HFF-Myc (cell line): ENCODE data around the gene OVOL3.

Source experiments
- DNase-seq: peaks from one replicate; pipeline ENCODE4 v3.0.0-alpha.2; 2011; ENCODE audit warnings: low read depth; ENCODE audit errors: extremely low read depth
- H3K4me3 ChIP-seq: replicated peaks from 2 replicates; pipeline ENCODE4 v1.5.1; 2011; ENCODE audit warnings: low read depth, mild to moderate bottlenecking, control low read depth, low read length
- TF ChIP-seq, protein P1 (sequence below): IDR thresholded peaks from 2 replicates; pipeline ENCODE4 v1.5.1; 2012; ENCODE audit warnings: mild to moderate bottlenecking, low read depth, low read length, control low read depth; ENCODE audit errors: missing control alignments

OVOL3 gene

GRCh38 chr19:36140304-36141038 lies 29.5 kb downstream of the OVOL3 start:
- no peak for DNase-seq
- TF ChIP-seq, protein P1, sequence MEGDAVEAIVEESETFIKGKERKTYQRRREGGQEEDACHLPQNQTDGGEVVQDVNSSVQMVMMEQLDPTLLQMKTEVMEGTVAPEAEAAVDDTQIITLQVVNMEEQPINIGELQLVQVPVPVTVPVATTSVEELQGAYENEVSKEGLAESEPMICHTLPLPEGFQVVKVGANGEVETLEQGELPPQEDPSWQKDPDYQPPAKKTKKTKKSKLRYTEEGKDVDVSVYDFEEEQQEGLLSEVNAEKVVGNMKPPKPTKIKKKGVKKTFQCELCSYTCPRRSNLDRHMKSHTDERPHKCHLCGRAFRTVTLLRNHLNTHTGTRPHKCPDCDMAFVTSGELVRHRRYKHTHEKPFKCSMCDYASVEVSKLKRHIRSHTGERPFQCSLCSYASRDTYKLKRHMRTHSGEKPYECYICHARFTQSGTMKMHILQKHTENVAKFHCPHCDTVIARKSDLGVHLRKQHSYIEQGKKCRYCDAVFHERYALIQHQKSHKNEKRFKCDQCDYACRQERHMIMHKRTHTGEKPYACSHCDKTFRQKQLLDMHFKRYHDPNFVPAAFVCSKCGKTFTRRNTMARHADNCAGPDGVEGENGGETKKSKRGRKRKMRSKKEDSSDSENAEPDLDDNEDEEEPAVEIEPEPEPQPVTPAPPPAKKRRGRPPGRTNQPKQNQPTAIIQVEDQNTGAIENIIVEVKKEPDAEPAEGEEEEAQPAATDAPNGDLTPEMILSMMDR = no peak
- peak overlapping the region; percentile 99 for H3K4me3 ChIP-seq

DNA sequence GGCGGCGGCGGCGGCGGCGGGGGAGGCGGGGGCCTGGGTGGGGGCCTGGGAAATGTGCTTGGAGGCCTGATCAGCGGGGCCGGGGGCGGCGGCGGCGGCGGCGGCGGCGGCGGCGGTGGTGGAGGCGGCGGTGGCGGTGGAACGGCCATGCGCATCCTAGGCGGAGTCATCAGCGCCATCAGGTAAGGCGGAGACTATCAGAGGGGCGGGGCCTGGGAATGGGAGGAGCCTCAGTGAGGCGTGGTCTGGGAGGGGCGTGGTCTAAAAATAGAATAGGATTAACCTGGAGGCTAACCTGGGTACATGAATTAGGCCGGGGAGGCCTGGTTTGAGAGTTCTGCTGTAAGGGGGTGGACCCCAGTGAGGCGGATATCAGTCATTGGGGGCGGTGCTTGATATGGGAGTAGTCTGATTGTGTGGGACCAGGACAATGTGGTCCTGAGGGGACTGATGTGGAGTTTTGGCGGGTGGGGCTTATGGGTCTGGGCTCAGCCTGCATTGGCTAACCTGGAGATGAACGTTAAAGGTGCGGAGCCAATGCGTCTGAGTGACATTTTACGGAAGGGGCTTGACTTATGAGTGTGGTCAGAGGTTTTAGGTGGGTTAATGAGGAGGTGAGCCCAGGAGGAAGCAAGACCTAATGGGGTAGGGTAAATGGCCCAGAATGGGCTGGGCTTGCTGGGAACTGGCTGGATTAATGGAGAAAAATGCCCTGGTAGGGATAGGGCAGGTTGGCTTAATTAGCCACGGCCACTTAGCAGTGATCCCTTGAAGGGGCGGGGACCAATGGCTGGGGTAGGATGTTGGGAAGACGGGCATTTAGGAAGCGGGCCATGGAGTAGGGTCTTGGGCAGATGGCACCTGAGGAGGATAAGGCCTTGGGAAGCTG lies 30.3 kb downstream of the OVOL3 start:
- peak overlapping the region; percentile 99 for H3K4me3 ChIP-seq
- peak; percentile 59 for DNase-seq
- TF ChIP-seq, protein P1 = no peak

DNA sequence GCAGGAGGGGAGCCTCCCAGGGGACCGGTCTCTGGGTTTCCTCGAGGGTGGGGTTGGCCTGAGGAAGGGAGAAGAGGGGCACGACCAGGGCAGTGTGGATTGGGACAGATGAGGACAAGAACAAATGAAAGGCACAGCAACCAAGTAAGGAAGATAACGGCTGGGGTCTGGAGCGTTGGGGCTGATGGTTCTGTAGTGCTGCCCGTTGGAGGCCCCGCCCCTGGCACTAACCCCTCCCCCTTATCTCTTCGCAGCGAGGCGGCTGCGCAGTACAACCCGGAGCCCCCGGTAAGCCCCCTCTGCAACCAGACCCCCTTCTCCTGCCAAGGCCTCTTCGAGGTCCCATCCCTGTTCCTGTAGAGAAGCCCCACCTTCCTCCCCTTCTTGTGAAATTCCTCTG lies 31.1 kb downstream of the OVOL3 start:
- H3K4me3 ChIP-seq = no peak overlapping the region; the same call in 1 of the 2 replicates
- TF ChIP-seq, protein P1 = no peak

DNA sequence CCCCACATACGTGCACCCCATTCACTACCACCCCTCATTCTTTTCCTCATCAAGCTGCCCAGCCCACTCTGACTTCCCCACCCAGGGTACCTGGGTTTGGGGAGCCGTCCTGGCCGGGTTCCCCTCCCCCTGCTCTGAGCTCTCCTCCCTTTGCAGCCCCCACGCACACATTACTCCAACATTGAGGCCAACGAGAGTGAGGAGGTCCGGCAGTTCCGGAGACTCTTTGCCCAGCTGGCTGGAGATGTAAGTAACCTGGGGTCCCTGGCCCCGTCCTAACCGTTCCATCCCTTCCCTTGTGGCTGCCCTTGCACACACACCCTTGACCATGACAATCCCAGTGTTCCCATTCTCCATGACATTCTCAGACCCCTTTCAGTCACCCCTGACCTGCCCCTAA lies 31.6 kb downstream of the OVOL3 start:
- DNase-seq = no peak
- H3K4me3 ChIP-seq = no peak overlapping the region
- TF ChIP-seq, protein P1 = no peak

More for the DNA sequence above, 31.1 kb downstream of the OVOL3 start:
- DNase-seq = no peak

- DNase-seq = no peak
- H3K4me3 ChIP-seq = no peak overlapping the region
- TF ChIP-seq, protein P1 = no peak
Observed at GRCh38 chr19:36144624-36145023, 33.7 kb downstream of the OVOL3 start.

GRCh38 chr19:36149673-36150406 lies 38.9 kb downstream of the OVOL3 start:
- TF ChIP-seq, protein P1 = no peak
- H3K4me3 ChIP-seq = no peak overlapping the region
- no peak for DNase-seq
